H9 (cell line): Measurements from ENCODE around the gene ADAMTS6. TPM values are rescaled to one million over a fixed set of nuclear protein-coding genes. Genes with fewer than 3 reads are reported as not detected.

ENCODE experiments used
- DNase-seq: peaks from one replicate; pipeline ENCODE4 v3.0.0-alpha.2; 2017
- H2AFZ ChIP-seq: one replicate; pipeline ENCODE4 v1.6.1; 2013; ENCODE audit warnings: mild to moderate bottlenecking, low read length, control low read depth, moderate library complexity
- H2AK5ac ChIP-seq: 2 replicates; pipeline ENCODE4 v1.6.1; 2013; ENCODE audit warnings: low read length, control low read depth, mixed read lengths; ENCODE audit not compliant: insufficient read length
- H2BK120ac ChIP-seq: one replicate; pipeline ENCODE4 v1.6.1; 2013; ENCODE audit warnings: low read depth, mild to moderate bottlenecking, low read length, control low read depth, inconsistent platforms; ENCODE audit not compliant: poor library complexity, severe bottlenecking
- H2BK12ac ChIP-seq: 2 replicates; pipeline ENCODE4 v1.6.1; 2013; ENCODE audit warnings: low read length, control low read depth, mixed read lengths, low read depth; ENCODE audit not compliant: insufficient read length
- H2BK15ac ChIP-seq: 2 replicates; pipeline ENCODE4 v1.6.1; 2013; ENCODE audit warnings: low read depth, low read length, control low read depth
- H2BK20ac ChIP-seq: one replicate; pipeline ENCODE4 v1.6.1; 2013; ENCODE audit warnings: low read depth, mild to moderate bottlenecking, low read length, control low read depth, inconsistent platforms; ENCODE audit not compliant: poor library complexity, severe bottlenecking
- H2BK5ac ChIP-seq: 2 replicates; pipeline ENCODE4 v1.6.1; 2013; ENCODE audit warnings: low read length, control low read depth, mixed read lengths; ENCODE audit not compliant: insufficient read length
- H3K14ac ChIP-seq: 2 replicates; pipeline ENCODE4 v1.6.1; 2013; ENCODE audit warnings: low read length, control low read depth; ENCODE audit not compliant: insufficient read depth
- H3K18ac ChIP-seq: 2 replicates; pipeline ENCODE4 v1.6.1; 2013; ENCODE audit warnings: low read depth, mild to moderate bottlenecking, mixed read lengths, low read length, control low read depth; ENCODE audit not compliant: insufficient read length
- H3K23ac ChIP-seq: 2 replicates; pipeline ENCODE4 v1.6.1; 2013; ENCODE audit warnings: low read length, control low read depth, mixed read lengths, low read depth; ENCODE audit not compliant: insufficient read length
- H3K23me2 ChIP-seq: 2 replicates; pipeline ENCODE4 v1.6.1; 2013; ENCODE audit warnings: low read depth, mild to moderate bottlenecking, mixed read lengths, low read length, control low read depth; ENCODE audit not compliant: insufficient read length, poor library complexity, severe bottlenecking
- H3K27ac ChIP-seq: 2 replicates; pipeline ENCODE4 v1.5.1; 2013; ENCODE audit warnings: low read length, control low read depth, mixed read lengths, low read depth; ENCODE audit not compliant: insufficient read length
- H3K27me3 ChIP-seq: 2 replicates; pipeline ENCODE4 v1.6.1; 2013; ENCODE audit warnings: low read length, control low read depth, inconsistent platforms; ENCODE audit not compliant: insufficient read depth
- H3K4ac ChIP-seq: 2 replicates; pipeline ENCODE4 v1.6.1; 2013; ENCODE audit warnings: low read depth, mild to moderate bottlenecking, control low read depth, inconsistent platforms, low read length, moderate library complexity
- H3K4me1 ChIP-seq: 2 replicates; pipeline ENCODE4 v1.6.1; 2013; ENCODE audit warnings: low read length, control low read depth, inconsistent platforms; ENCODE audit not compliant: insufficient read depth
- H3K4me2 ChIP-seq: 2 replicates; pipeline ENCODE4 v1.6.1; 2013; ENCODE audit warnings: low read length, control low read depth, mixed read lengths; ENCODE audit not compliant: insufficient read length, insufficient read depth
- H3K56ac ChIP-seq: 2 replicates; pipeline ENCODE4 v1.6.1; 2013; ENCODE audit warnings: low read depth, mild to moderate bottlenecking, mixed read lengths, low read length, control low read depth; ENCODE audit not compliant: insufficient read length
- H3K79me1 ChIP-seq: 2 replicates; pipeline ENCODE4 v1.6.1; 2013; ENCODE audit warnings: low read depth, mild to moderate bottlenecking, moderate library complexity, low read length, control low read depth, inconsistent platforms; ENCODE audit not compliant: insufficient read depth, poor library complexity, severe bottlenecking
- H3K79me2 ChIP-seq: 2 replicates; pipeline ENCODE4 v1.6.1; 2013; ENCODE audit warnings: low read length, control low read depth, inconsistent platforms; ENCODE audit not compliant: insufficient read depth
- H3K9ac ChIP-seq: 2 replicates; pipeline ENCODE4 v1.6.1; 2013; ENCODE audit warnings: low read length, control low read depth, mixed read lengths; ENCODE audit not compliant: insufficient read length; ENCODE audit errors: extremely low read depth
- H3K9me3 ChIP-seq: one replicate; pipeline ENCODE4 v1.6.1; 2013; ENCODE audit warnings: low read depth, low read length, inconsistent platforms; ENCODE audit not compliant: control insufficient read depth
- H3T11ph ChIP-seq: one replicate; pipeline ENCODE4 v1.6.1; 2013; ENCODE audit warnings: mild to moderate bottlenecking, low read length, control low read depth, inconsistent platforms
- H4K20me1 ChIP-seq: one replicate; pipeline ENCODE4 v1.6.1; 2013; ENCODE audit not compliant: control insufficient read depth, insufficient read length, insufficient read depth
- H4K5ac ChIP-seq: 2 replicates; pipeline ENCODE4 v1.6.1; 2013; ENCODE audit warnings: low read depth, mild to moderate bottlenecking, mixed read lengths, low read length, control low read depth; ENCODE audit not compliant: insufficient read length
- H4K8ac ChIP-seq: replicated peaks from 2 replicates; pipeline ENCODE4 v1.6.1; 2013; ENCODE audit warnings: low read length, control low read depth, mixed read lengths, low read depth; ENCODE audit not compliant: insufficient read length
- H4K91ac ChIP-seq: 2 replicates; pipeline ENCODE4 v1.6.1; 2013; ENCODE audit warnings: low read depth, mild to moderate bottlenecking, moderate library complexity, mixed read lengths, low read length, control low read depth; ENCODE audit not compliant: insufficient read length
- H3K27ac Mint-ChIP-seq, 3 experiments: 2 replicates in 2 of 3; 3 replicates in 1 of 3; pipeline ENCODE4 v1.8.0; 2020 to 2021; ENCODE audit warnings: mixed read lengths in 3 of 3, mild to moderate bottlenecking in 1 of 3, moderate library complexity in 1 of 3
- H3K27me3 Mint-ChIP-seq: 2 replicates; pipeline ENCODE4 v1.8.0; 2021; ENCODE audit warnings: low read depth, mild to moderate bottlenecking, moderate library complexity, mixed read lengths
- H3K36me3 Mint-ChIP-seq, 3 experiments: 2 replicates in 2 of 3; 3 replicates in 1 of 3; pipeline ENCODE4 v1.8.0; 2020 to 2021; ENCODE audit warnings: low read depth in 3 of 3, mixed read lengths in 3 of 3; ENCODE audit not compliant: insufficient read depth in 1 of 3
- H3K4me1 Mint-ChIP-seq, 2 experiments: 2 replicates each; pipeline ENCODE4 v1.8.0; 2020; ENCODE audit warnings: mixed read lengths in 2 of 2
- H3K4me3 Mint-ChIP-seq, 2 experiments: 2 replicates in 1 of 2; 3 replicates in 1 of 2; pipeline ENCODE4 v1.8.0; 2020 to 2021; ENCODE audit warnings: mild to moderate bottlenecking in 2 of 2, mixed read lengths in 2 of 2, moderate library complexity in 1 of 2
- H3K9me3 Mint-ChIP-seq, 2 experiments: 2 replicates in 1 of 2; 3 replicates in 1 of 2; pipeline ENCODE4 v1.8.0; 2020; ENCODE audit warnings: mild to moderate bottlenecking in 2 of 2, mixed read lengths in 2 of 2, moderate library complexity in 1 of 2
- CTCF ChIP-seq: fragments of 200-600 bp; sonication (generic); conservative IDR thresholded peaks from 3 replicates; pipeline ENCODE4 v1.8.0; 2021; ENCODE audit warnings: antibody characterized with exemption, mild to moderate bottlenecking
- WGBS: extraction: QIAGEN DNeasy Blood & Tissue Kit; methylation state at CpG from one replicate; pipeline ENCODE4 v1.1.7; 2013; ENCODE audit warnings: missing lambda C conversion rate, low lambda C conversion rate, mixed read lengths; ENCODE audit not compliant: insufficient read length; ENCODE audit errors: extremely low coverage; 5-methylcytosine and 5-hydroxymethylcytosine counted together
- total RNA-seq: library from RNA; stranded (reverse); gene quantifications from 2 replicates; pipeline ENCODE4 v1.2.1, GENCODE V29; 2021

ADAMTS6 gene
- total RNA-seq, 1 experiment from 2014 or later, result 0.33 TPM

- Histone ChIP-seq H3K23me2 (no peaks in the 10 kb centered on the region), H2AK5ac (no peak overlapping the region), H3K27me3 (no peaks in the 10 kb centered on the region), H2BK12ac (no peak overlapping the region), H2BK15ac (no peak overlapping the region), H3K14ac (no peak overlapping the region), H3T11ph (no peak overlapping the region), H3K79me2 (no peaks in the 10 kb centered on the region), H4K91ac (no peak overlapping the region), H3K56ac (no peak overlapping the region), H3K18ac (no peak overlapping the region), H4K8ac (no peak overlapping the region), H3K23ac (no peak overlapping the region), H2BK120ac (no peak overlapping the region), H3K4me1 (no peaks in the 10 kb centered on the region), H2BK5ac (no peak overlapping the region), H3K9ac (no peak overlapping the region), H2AFZ (no peak overlapping the region), H3K4me2 (no peak overlapping the region), H3K79me1 (no peaks in the 10 kb centered on the region), H3K9me3 (no peaks in the 10 kb centered on the region), H4K5ac (no peak overlapping the region), H3K4ac (no peak overlapping the region), H3K27ac (no peak overlapping the region), H4K20me1 (no peaks in the 10 kb centered on the region), H2BK20ac (no peak overlapping the region)
- no peak for DNase-seq
- no peak overlapping the region for H3K4me3 Mint-ChIP-seq
- H3K9me3 Mint-ChIP-seq, result no peaks in the 10 kb centered on the region
- H3K36me3 Mint-ChIP-seq, result no peaks in the 10 kb centered on the region
- TF ChIP-seq CTCF, result no peak
- no peak overlapping the region for H3K27ac Mint-ChIP-seq
- WGBS, result no CpG with 5 or more reads among the region's 2 CpGs
- no peaks in the 10 kb centered on the region for H3K4me1 Mint-ChIP-seq
- H3K27me3 Mint-ChIP-seq, result no peaks in the 10 kb centered on the region
Observed at GRCh38 chr5:65194871-65195270, 286.8 kb downstream of the ADAMTS6 start.
